Lung (tissue), 12 donors: ENCODE measurements around the gene TMCO2. TPM values are rescaled to one million over a fixed set of nuclear protein-coding genes. Genes with fewer than 3 reads are reported as not detected.

Experiments
- ATAC-seq: fragments of 200-7000 bp; cut with Tn5 transposase; one replicate; pipeline ENCODE4 v1.9.1; 2020; ENCODE audit warnings: moderate number of reproducible peaks; ENCODE audit not compliant: insufficient read depth, low FRiP score
- DNase-seq, 3 donors: peaks; one replicate each; pipeline ENCODE4 v3.0.0-alpha.2; 2013 to 2017
- H3K27ac ChIP-seq, 2 donors: one replicate each; pipeline ENCODE4 v1.5.1; 2013; ENCODE audit warnings: mild to moderate bottlenecking in 2 of 2, moderate library complexity in 2 of 2, control low read depth in 1 of 2, inconsistent platforms in 1 of 2, low read depth in 1 of 2, low read length in 1 of 2
- H3K27me3 ChIP-seq, 3 donors: one replicate each; pipeline ENCODE4 v1.5.1; 2013; ENCODE audit warnings: low read length in 2 of 3; ENCODE audit not compliant: control insufficient read depth in 3 of 3, insufficient read depth in 3 of 3
- H3K36me3 ChIP-seq, 4 donors: one replicate each; pipeline ENCODE4 v1.5.1; 2013; ENCODE audit warnings: low read length in 4 of 4, mild to moderate bottlenecking in 1 of 4, moderate library complexity in 1 of 4; ENCODE audit not compliant: control insufficient read depth in 4 of 4, insufficient read depth in 4 of 4
- H3K4me1 ChIP-seq, 5 donors: one replicate each; pipeline ENCODE4 v1.5.1; 2013; ENCODE audit warnings: low read length in 5 of 5, mild to moderate bottlenecking in 2 of 5, moderate library complexity in 1 of 5; ENCODE audit not compliant: control insufficient read depth in 5 of 5, insufficient read depth in 5 of 5
- H3K4me3 ChIP-seq: one replicate; pipeline ENCODE4 v1.5.1; 2013; ENCODE audit warnings: mild to moderate bottlenecking, control low read depth, moderate library complexity
- H3K9ac ChIP-seq, 2 donors: one replicate each; pipeline ENCODE4 v1.5.1; 2013; ENCODE audit warnings: low read length in 2 of 2, control low read depth in 1 of 2; ENCODE audit not compliant: insufficient read depth in 1 of 2
- H3K9me3 ChIP-seq, 4 donors: one replicate each; pipeline ENCODE4 v1.5.1; 2013; ENCODE audit warnings: low read length in 3 of 4, mild to moderate bottlenecking in 1 of 4, moderate library complexity in 1 of 4; ENCODE audit not compliant: control insufficient read depth in 4 of 4, insufficient read depth in 3 of 4
- WGBS, 2 donors: extraction: QIAGEN DNeasy Blood & Tissue Kit; methylation state at CpG; one replicate each; pipeline ENCODE4 v1.1.7; 2013; 5-methylcytosine and 5-hydroxymethylcytosine counted together
- polyA plus RNA-seq, 2 donors: library from polyadenylated mRNA; stranded (reverse); fragments of 200-250 nt; gene quantifications; one replicate each; pipeline ENCODE4 v1.2.1, GENCODE V29; 2013
- total RNA-seq, 2 donors: library from RNA; depleted of rRNA in 1 of 2; stranded (reverse); fragments of >200 nt in 1 of 2; gene quantifications; one replicate each; pipeline ENCODE4 v1.2.1, GENCODE V29; 2014 to 2021
- TF ChIP-seq, protein P1 (sequence below): IDR thresholded peaks from 2 replicates; pipeline ENCODE4 v1.5.1; 2012; ENCODE audit warnings: mild to moderate bottlenecking; ENCODE audit errors: control extremely low read depth, extremely low read depth
- donor health status: control.
- donor health status: control.
- donor health status: Bipolar disorder and iron deficiency.
- donor health status: healthy.
- donor health status: DM: yes; HTN: yes; CAD: no.

Gene TMCO2
- total and polyA plus RNA-seq, 4 donors = not detected

DNA sequence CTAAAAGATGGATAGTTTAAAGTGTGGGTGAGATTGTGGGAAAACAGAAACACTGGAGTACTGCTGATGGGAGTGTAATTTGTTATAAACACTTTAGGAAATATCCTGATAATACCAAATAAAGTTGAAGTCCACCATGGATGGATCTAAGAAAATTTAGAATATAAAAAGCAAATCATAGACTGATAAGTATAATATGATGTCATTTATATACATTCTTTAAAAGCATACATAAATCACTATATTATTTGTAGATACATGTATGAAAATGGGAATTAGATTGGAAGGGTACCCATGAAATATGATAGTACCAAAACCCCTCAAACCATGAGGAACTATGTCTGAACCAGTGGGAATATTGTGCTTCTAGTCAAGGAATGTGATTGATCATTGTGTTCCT lies 18.2 kb downstream of the TMCO2 start:
- H3K4me3 ChIP-seq = no peak overlapping the region
- no peaks in the 10 kb centered on the region for H3K9me3 ChIP-seq
- TF ChIP-seq, protein P1, sequence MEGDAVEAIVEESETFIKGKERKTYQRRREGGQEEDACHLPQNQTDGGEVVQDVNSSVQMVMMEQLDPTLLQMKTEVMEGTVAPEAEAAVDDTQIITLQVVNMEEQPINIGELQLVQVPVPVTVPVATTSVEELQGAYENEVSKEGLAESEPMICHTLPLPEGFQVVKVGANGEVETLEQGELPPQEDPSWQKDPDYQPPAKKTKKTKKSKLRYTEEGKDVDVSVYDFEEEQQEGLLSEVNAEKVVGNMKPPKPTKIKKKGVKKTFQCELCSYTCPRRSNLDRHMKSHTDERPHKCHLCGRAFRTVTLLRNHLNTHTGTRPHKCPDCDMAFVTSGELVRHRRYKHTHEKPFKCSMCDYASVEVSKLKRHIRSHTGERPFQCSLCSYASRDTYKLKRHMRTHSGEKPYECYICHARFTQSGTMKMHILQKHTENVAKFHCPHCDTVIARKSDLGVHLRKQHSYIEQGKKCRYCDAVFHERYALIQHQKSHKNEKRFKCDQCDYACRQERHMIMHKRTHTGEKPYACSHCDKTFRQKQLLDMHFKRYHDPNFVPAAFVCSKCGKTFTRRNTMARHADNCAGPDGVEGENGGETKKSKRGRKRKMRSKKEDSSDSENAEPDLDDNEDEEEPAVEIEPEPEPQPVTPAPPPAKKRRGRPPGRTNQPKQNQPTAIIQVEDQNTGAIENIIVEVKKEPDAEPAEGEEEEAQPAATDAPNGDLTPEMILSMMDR = no peak
- no peak for ATAC-seq
- no peak overlapping the region for H3K27ac ChIP-seq
- H3K36me3 ChIP-seq = peaks cover 18 to 42% (median 24%) of the 10 kb centered on the region in 4 donors
- H3K4me1 ChIP-seq = peaks cover 0 to 19% (median 0%) of the 10 kb centered on the region in 5 donors
- no peak for DNase-seq
- H3K27me3 ChIP-seq = no peaks in the 10 kb centered on the region
- H3K9ac ChIP-seq = no peak overlapping the region

DNA sequence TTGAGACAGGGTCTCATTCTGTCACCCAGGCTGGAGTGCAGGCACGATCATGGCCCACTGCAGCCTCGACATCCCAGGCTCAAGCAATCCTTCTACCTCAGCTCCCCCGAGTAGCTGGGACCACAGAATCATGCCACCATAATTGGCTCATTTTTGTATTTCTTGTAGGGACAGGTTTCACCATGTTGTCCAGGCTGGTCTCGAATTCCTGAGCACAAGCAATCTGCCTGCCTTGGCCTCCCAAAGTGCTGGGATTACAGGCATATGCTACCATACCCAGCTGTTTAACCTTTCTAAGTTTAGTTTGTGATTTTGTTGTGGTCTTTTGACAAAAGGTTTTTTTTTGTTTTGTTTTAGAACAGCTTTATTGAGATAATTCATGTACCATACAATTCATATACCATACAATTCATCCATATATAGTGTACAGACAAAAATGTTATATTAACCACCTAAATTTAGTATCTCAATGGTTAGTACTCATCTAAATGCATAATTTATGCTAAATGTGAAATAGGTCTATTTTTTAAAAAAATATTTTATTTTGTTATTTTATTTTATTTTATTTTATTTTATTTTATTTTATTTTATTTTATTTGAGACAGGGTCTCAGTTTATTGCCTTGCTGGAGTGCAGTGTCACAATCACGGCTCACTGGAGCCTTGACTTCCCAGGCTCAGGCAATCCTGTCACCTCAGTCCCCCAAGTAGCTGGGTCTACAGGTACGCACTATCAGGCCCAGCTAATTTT lies 19.2 kb downstream of the TMCO2 start:
- Histone ChIP-seq H3K27ac (peak overlapping the region in 1 of 2 donors; percentile 68), H3K4me1 (peaks cover 0 to 20% (median 0%) of the 10 kb centered on the region in 5 donors), H3K9ac (no peak overlapping the region), H3K36me3 (peaks cover 18 to 42% (median 25%) of the 10 kb centered on the region in 4 donors), H3K9me3 (no peaks in the 10 kb centered on the region), H3K4me3 (no peak overlapping the region), H3K27me3 (no peaks in the 10 kb centered on the region)
- DNase-seq (no peak), ATAC-seq (no peak)
- 92 to 98% methylated on average over 6 of the region's 6 CpGs for WGBS, 2 donors
- TF ChIP-seq, protein P1 = no peak

DNA sequence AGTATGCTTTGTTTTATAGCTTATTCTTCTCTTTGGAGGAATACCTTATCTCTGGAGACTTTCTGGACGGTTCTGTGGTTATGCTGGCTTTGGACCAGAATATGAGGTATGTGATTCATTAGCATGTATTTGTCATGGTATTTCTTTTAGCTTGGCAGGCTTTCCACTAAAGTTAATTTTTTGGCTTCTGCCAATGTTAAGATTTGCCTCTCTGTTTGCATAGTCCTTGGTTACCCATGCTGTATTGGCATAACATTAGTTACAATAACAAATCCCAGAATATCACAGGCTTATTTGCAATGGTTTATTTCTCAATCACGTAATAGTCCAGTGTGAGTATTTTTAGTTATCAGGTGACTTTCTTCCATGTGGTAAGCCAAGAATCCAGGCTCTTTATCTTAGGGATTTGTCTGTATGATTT lies 20.0 kb downstream of the TMCO2 start:
- 56 to 76% methylated on average over 2 of the region's 2 CpGs for WGBS, 2 donors
- TF ChIP-seq, protein P1 = no peak

DNA sequence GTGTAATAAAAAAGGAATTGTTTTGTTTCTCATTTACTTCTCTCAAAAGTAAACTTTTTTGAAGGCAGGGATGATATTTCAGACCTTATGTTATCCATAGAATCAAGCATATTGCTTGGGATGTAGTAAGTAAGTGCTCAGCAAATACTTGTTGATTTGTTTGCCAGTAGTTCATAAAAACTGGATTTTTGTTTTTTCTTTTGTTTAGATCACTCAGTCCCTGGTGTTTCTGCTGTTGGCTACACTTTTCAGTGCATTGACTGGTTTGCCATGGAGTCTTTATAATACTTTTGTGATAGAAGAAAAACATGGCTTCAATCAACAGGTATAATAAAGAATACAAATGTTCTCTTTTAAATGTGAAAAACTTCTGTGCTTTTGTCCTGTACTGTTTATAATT lies 20.5 kb downstream of the TMCO2 start:
- no peak overlapping the region for H3K9ac ChIP-seq
- H3K27me3 ChIP-seq = no peaks in the 10 kb centered on the region
- no peak for DNase-seq
- TF ChIP-seq, protein P1 = no peak
- H3K4me1 ChIP-seq = peaks cover 0 to 17% (median 0%) of the 10 kb centered on the region in 5 donors
- H3K4me3 ChIP-seq = no peak overlapping the region
- ATAC-seq = no peak
- H3K36me3 ChIP-seq = peaks cover 18 to 44% (median 24%) of the 10 kb centered on the region in 4 donors
- H3K27ac ChIP-seq = peak overlapping the region in 1 of 2 donors; percentile 78
- no peaks in the 10 kb centered on the region for H3K9me3 ChIP-seq

More for the DNA sequence above, 20.0 kb downstream of the TMCO2 start:
- peaks cover 0 to 20% (median 0%) of the 10 kb centered on the region in 5 donors for H3K4me1 ChIP-seq
- H3K4me3 ChIP-seq = no peak overlapping the region
- H3K9me3 ChIP-seq = no peaks in the 10 kb centered on the region
- H3K27ac ChIP-seq = peak overlapping the region in 1 of 2 donors; percentile 68
- no peak for ATAC-seq
- peak in 1 of 3 donors; percentile 13 for DNase-seq
- no peak overlapping the region for H3K9ac ChIP-seq
- no peaks in the 10 kb centered on the region for H3K27me3 ChIP-seq
- peaks cover 18 to 43% (median 23%) of the 10 kb centered on the region in 4 donors for H3K36me3 ChIP-seq
